ENCODE results near the gene DDA1. TPM values are rescaled to one million over a fixed set of nuclear protein-coding genes. Genes with fewer than 3 reads are reported as not detected.

Gene DDA1
- total and polyA plus RNA-seq, 2 of the 13 experiments (the other 11 are each of a cell fraction or from before 2014, with no cell fraction given), result 24.5 to 26.0 TPM

DNA sequence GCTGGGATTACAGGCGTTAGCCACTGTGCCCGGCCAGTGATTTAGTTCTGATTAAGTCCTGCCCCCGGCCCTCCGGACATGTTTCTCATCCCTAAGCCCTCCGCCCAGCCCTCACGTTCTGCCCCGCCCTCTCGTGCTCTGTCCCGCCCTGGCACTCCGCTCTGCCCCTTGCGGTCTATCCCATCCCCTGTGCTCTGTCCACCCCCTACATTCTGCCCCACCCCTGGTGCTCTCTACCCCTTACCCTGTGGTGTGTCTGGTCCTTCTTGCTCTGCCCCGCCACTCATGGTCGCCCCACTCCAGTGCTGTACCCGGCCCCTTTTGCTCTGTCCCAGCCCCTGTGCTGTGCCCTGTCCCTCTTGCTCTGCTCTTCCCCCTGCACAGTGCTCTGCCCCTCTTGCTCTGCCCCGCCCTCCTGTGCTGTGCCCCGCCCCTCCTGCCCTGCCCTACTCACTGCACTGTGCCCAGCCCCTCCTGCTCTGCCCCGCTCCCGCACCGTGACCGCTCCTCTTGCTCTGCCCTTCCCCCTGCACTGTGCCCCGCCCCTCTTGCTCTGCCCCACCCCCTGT is 31.0 kb downstream of the DDA1 start (continued):
- no peak for TF ChIP-seq HMGXB3 (CRISPR knock-in tag; IDR thresholded peaks at IDR 0.05; ENCODE audit: borderline replicate concordance)
- TF ChIP-seq ZNF562 (CRISPR knock-in tag; IDR thresholded peaks at IDR 0.05; ENCODE audit: borderline replicate concordance), result no peak
- TF ChIP-seq HMG20A (CRISPR knock-in tag; IDR thresholded peaks at IDR 0.05; ENCODE audit: borderline replicate concordance), result no peak
- peak; percentile 70; the same call in 1 of the 2 replicates for TF ChIP-seq SP5 (CRISPR knock-in tag; IDR thresholded peaks at IDR 0.05; ENCODE audit: borderline replicate concordance, low read depth)
- TF ChIP-seq, protein P1, sequence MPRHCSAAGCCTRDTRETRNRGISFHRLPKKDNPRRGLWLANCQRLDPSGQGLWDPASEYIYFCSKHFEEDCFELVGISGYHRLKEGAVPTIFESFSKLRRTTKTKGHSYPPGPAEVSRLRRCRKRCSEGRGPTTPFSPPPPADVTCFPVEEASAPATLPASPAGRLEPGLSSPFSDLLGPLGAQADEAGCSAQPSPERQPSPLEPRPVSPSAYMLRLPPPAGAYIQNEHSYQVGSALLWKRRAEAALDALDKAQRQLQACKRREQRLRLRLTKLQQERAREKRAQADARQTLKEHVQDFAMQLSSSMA (CRISPR knock-in tag; IDR thresholded peaks at IDR 0.05), result no peak
- 0 out of 2 replicates have a peak, but pooled peaks have one; percentile 22 for TF ChIP-seq ZNF275 (CRISPR knock-in tag; IDR thresholded peaks at IDR 0.05; ENCODE audit: borderline replicate concordance)
- TF ChIP-seq TIGD3 (CRISPR knock-in tag; IDR thresholded peaks at IDR 0.05; ENCODE audit: borderline replicate concordance), result no peak
- TF ChIP-seq TSC22D2 (CRISPR knock-in tag; IDR thresholded peaks at IDR 0.05; ENCODE audit: borderline replicate concordance), result no peak
- TF ChIP-seq ZNF607 (CRISPR knock-in tag; IDR thresholded peaks at IDR 0.05; ENCODE audit: borderline replicate concordance), result no peak
- no peak for TF ChIP-seq SYNCRIP (IDR thresholded peaks at IDR 0.05; ENCODE audit: insufficient read depth, low read depth, low read length)
- TF ChIP-seq, protein P2, sequence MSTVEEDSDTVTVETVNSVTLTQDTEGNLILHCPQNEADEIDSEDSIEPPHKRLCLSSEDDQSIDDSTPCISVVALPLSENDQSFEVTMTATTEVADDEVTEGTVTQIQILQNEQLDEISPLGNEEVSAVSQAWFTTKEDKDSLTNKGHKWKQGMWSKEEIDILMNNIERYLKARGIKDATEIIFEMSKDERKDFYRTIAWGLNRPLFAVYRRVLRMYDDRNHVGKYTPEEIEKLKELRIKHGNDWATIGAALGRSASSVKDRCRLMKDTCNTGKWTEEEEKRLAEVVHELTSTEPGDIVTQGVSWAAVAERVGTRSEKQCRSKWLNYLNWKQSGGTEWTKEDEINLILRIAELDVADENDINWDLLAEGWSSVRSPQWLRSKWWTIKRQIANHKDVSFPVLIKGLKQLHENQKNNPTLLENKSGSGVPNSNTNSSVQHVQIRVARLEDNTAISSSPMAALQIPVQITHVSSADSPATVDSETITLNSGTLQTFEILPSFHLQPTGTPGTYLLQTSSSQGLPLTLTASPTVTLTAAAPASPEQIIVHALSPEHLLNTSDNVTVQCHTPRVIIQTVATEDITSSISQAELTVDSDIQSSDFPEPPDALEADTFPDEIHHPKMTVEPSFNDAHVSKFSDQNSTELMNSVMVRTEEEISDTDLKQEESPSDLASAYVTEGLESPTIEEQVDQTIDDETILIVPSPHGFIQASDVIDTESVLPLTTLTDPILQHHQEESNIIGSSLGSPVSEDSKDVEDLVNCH (CRISPR knock-in tag; IDR thresholded peaks at IDR 0.05), result no peak
- no peak for TF ChIP-seq MXD4 (CRISPR knock-in tag; IDR thresholded peaks at IDR 0.05)
- TF ChIP-seq MATR3 (CRISPR knock-in tag; IDR thresholded peaks at IDR 0.05), result no peak
- TF ChIP-seq ZNF761 (CRISPR knock-in tag; conservative IDR thresholded peaks at IDR 0.05), result no peak
- TF ChIP-seq SMAD1 (CRISPR knock-in tag; IDR thresholded peaks at IDR 0.05; ENCODE audit: borderline replicate concordance, low read depth), result no peak
- TF ChIP-seq SALL1 (CRISPR knock-in tag; IDR thresholded peaks at IDR 0.05), result 0 out of 2 replicates have a peak, but pooled peaks have one; percentile 4
- no peak for TF ChIP-seq ZNF44 (CRISPR knock-in tag; IDR thresholded peaks at IDR 0.05)
- TF ChIP-seq ERF (CRISPR knock-in tag; IDR thresholded peaks at IDR 0.05), result no peak
- TF ChIP-seq ATF5 (CRISPR knock-in tag; IDR thresholded peaks at IDR 0.05; ENCODE audit: low read depth), result no peak
